Mucosa of gallbladder (tissue), 1 donor: Measurements from ENCODE around the gene TIGIT. TPM values are rescaled to one million over a fixed set of nuclear protein-coding genes. Genes with fewer than 3 reads are reported as not detected.

ENCODE experiments used
- DNase-seq: peaks from one replicate; pipeline ENCODE4 v3.0.0-alpha.2; 2020; ENCODE audit warnings: low spot score
- total RNA-seq: library from RNA; stranded (reverse); gene quantifications from one replicate; pipeline ENCODE4 v1.2.1, GENCODE V29; 2021
- donor health status: DM: no; HTN: no; CAD: no.

Gene TIGIT
- total RNA-seq, 1 donor from 2014 or later = 0.40 TPM

DNA sequence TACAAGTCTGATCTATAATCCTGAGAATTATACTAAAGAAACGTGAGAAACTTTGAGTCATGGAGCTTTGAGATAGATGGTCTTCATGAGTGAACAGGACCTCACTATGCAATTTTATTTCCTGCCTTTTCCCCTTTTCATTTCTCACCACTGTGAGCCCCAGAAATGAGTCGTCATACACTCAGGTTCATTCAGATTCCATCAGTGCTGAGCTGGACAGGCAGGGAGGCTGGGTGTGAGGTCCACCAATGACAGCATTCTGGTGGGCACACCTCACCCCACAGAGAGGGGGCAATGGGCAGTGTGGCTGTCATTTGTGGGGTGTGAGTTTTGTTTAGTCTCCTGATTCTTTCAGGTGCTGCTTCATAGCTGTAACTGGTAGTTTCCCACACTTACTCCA lies 16.9 kb downstream of the TIGIT start:
- no peak for DNase-seq

DNA sequence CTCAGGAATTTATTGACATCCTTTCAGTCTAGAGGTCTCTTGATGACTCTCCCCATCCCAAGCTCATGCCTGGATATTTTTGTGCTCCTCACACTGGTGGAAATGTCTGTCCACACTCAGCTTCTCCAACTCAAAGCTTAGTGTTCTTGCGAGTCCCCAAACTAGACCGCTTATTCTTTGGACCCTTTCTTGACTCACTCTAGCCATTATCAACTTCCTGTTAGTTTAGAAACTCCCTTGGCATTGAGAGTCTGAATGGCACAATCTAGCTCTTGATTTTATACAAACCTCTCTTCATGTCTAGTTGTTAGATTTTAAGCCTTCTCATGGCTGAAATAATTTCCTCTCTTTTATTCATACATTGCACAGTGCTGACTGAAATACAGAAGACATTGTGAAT lies 19.6 kb downstream of the TIGIT start:
- no peak for DNase-seq

DNA sequence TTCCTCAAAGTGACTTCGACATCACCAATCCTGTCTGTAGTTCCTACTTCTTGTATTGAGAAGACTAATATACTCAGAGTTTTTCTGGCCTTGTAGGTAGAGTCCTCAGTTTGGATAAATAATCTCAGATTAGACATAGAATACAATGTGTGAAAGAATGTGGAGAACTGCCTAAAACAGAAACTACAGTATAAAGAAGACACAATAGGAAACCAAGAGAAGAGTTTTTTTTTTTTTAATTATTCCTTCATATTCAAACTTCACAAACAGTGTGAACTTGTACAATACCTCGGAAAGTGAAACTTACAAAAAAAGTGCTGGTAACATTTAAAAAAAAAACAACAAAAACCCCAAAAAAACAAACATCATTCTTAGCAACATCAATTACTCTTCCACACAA lies 20.5 kb downstream of the TIGIT start:
- no peak for DNase-seq

DNA sequence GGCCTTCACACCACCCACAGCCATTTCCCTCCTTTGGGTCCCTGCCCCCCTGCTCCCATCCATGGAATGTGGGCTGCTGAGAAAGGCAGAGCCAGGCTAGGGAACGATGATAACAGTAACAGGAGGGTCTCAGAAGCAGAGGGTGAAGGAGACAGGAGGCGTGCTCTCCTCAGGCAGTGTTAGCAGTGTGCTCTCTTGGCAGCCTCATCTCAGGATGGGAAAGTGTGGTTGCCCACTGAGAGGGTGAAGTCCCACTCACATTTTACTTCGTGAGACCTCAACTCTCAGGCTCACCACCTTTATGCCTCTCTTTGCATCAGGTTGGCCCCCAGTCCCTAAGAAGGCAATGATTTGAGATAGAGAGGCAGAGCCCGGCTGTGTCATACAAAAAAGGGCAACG lies 24.5 kb downstream of the TIGIT start:
- no peak for DNase-seq

DNA sequence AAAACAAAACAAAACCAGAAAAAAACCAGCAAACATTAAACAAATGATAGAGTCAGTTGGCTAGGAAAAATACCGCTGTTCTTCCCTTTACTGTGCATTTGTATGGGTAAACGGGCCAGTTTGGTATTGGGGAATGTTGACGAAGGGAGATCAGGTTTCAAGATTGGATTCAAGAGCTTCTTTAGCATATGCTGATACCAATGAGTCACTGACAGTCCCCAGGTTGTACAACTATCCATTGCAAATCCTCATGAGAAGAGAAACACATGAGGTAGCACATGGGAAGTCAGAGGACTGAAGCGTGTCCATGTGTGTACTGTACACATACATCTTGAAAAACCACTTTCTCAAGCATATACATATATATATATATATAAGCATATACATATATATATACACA lies 25.6 kb downstream of the TIGIT start:
- no peak for DNase-seq

DNA sequence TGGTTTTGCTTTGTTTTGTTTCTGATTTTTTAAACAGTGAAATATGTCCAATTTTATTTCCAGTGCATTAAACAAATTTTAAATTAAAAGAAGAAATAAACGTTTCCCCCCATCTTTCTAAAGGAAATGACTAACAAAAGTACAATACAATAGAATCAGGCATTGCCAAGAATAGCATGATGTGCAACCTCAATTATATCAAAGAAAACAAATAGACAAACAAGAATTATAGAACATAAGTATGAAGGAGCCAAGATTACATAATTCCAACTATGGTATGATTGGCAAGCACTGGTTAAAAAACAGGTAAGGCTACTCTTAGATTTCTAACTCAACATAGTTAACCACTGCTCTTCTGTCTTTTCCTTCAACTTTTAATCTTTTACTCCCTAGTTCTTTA lies 26.4 kb downstream of the TIGIT start:
- DNase-seq = no peak

DNA sequence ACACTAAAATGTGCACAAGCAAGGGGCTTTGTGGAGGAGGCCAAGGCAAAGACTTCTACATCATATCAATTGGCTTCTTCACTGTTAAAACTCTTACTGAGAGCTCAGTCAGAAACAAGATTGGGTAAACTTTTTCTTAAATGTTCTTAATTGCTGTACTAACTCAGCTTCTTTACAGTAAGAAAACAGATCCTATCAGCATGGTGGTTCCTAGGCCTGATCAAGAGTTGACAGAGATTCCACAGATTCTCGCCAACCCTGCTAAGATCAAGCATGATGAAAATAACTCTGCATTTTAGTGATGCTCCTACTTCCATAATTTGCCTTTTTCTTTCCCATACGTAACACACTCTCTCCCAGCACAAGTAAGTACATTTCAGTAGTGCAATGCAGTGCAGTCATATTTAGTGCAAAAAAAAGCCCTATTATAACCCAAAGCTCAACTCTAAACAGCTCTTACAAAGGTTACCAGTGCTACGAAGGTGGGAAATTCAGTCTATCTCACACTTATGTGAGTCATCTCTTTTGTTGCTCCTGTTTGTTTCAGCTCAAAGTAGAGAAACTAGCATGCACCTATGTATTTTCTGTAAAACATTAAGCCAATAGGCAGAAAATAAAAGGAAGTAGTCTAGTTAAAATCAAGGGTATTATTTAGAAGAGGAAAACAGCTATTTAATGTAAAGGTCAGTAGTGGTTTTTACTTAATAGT lies 29.9 kb downstream of the TIGIT start:
- no peak for DNase-seq

DNA sequence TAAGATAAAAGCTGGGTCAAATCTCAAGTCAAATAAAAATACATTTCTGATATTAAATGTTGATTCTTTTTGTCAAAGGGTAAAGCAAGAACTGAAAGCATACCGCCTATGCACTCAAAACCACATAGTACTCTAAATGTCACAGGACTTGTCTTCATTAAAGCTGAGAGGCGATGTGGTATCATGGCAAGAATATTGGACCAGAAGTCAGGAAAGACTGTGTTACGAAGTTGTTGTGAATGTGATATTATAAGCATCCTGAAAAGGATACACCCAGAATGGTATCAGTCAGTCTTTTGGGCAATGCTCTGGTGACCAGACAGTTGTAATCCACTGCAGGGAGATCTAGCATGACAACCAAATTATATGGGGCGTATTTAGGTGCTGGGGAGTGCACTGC lies 33.8 kb downstream of the TIGIT start:
- DNase-seq = no peak

DNA sequence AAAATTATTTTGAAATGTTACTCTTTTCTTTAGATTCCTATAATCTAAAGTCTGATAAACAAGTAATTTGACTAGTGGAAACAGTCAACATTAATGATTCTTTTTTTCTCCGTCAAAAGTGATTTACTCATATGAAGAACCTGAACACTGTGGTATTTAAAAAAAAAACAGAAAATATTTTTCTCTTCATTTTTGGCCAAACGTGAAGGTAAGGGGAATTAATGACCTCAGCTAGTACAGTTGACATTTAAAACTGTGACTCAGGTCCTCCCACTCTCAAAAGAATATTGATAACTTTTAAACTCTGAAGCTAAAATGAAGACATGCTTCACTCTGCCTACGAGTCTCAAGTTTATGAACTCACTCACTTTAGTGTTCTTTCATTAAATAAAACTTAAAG lies 34.5 kb downstream of the TIGIT start:
- DNase-seq = no peak

DNA sequence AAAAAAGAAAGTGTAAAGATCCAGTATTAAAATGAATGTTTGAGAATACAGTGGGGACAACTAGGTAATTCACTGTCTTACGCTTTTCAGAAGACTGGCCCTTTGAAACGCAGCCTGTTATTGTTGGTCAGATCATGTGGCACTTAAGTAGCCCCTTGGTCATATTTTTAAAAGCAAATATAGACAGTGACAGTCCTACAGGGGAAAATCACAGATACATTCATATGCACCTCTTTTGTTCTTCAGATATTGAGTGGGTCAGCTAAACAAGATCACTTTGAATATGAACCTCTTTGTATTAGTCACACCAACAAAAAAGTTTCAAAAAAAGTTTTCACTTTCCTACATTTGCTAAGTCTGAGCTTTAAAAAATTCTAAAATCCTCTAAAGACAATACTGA lies 36.0 kb downstream of the TIGIT start:
- no peak for DNase-seq

DNA sequence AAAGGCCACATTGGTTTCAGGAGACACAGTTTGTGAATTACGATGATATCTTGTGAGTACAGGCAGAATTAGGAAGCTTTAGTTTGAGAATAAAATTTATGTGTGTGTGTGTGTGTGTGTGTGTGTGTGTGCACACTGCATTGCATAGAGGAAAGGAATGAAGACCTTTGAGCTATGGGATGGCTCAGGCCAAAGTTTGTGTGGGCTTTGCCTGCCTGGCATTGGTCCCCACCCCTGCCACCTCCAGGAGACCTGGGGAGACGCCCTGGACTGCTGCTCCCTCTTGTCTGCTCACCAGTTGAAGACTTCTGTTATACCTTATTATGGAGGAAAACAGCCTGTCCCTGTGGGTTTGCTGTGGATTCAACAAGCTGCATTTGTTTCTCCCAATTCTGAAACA lies 37.2 kb downstream of the TIGIT start:
- DNase-seq = no peak

DNA sequence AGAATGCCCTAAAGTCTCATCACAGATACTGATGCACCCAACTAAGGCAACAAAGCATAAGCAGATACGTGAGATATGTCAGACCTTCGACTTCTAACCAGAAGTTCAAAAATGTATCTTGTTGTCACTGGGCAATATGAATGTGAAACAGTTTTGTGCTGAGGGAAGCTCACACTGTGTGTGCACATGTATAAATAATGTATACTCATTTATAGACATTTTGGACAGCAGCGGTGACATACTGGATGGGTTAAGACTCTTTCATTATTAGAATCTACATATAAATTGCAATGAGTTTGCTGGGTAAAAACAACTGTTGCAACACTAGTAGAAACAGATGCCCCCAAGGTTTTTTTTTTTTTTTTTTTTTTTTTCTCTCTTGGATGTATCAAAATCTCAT lies 37.9 kb downstream of the TIGIT start:
- DNase-seq = no peak

DNA sequence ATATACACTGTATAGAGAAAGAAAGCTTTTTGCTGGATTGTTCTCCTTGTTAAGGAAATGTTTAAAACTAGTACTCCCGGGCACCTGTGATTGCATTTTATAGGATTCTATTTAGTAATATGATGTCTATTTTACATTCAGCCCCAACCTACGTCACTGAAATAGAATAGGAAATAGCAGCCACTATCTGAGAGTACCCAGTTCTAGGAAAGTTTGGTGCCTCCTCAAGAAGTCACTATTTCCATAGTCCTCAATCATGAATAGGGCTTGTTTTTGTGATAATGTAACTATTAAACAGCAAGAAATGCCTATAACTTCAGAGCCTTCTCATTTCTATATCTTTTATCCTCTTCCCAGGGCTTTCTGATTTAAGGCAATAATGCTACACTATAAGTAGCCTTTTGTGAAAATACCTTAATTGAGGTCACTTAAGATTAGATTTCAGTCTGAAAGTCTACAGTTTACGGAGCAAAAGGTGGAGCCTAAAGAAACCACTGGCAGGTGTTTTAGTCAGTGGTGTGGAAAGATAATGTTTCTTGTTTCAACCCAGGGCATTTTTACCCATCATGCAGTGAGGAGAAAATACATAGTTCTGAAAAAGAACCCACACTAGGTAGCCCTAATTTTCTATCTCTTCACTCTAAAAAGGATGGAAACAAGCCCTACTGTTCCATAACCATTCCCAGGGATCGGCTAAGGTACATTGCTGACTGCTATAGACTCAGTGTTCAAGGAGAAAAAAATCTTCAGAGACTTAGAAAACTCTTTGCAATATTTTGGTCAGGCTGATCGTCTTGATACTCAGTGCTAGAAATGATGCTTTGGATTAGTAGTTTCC lies 38.7 kb downstream of the TIGIT start:
- DNase-seq = no peak

DNA sequence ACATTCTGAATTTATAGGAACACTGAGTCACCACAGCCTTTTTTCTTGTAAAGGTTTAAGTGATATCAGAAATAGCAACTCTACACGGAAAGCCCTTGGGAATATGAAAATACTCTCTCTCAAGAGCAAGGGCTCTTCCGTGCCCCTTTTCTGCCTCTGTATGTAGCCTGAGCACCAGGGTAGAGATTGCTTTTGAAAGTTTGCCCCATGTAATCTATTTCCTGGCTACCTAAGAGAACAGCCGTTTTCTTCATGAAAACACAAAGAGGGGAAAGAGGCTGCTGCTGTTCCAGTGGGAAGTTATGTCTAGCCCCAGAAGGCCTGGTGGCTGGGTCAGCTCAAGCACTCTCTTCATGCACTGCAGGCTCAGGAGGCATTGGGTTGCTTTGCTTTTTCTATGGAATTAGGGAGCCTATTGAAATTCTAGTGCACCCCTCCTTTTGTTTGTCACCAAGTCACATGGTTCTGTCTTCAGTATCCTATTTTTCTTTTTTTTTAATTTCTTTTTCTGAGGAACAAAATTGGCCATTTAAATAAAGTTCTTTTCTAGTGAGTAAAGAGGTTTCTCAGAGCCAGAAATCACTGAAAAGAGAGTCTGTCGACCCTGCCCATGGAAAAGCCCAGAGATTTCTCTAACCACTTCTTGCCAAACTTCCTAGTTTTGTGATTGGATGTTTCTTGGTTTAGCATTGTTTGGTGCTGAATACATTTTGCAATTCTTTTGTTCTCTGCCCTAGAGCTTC lies 39.5 kb downstream of the TIGIT start:
- no peak for DNase-seq

DNA sequence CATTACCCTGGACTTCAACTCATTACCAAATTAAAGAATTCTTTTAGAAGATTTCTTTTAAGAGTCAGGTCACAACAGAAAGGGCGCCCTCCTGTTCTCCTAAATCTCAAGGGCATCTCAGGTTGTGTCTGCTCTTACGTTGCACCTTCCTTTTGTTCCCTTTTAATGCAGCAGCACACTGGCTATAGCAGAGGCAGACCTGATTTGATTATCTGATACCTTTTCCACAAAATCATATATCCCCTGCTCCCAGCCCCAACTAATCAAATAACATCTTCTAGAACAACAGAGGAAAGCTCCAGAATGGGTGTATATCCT lies 40.1 kb downstream of the TIGIT start:
- no peak for DNase-seq

DNA sequence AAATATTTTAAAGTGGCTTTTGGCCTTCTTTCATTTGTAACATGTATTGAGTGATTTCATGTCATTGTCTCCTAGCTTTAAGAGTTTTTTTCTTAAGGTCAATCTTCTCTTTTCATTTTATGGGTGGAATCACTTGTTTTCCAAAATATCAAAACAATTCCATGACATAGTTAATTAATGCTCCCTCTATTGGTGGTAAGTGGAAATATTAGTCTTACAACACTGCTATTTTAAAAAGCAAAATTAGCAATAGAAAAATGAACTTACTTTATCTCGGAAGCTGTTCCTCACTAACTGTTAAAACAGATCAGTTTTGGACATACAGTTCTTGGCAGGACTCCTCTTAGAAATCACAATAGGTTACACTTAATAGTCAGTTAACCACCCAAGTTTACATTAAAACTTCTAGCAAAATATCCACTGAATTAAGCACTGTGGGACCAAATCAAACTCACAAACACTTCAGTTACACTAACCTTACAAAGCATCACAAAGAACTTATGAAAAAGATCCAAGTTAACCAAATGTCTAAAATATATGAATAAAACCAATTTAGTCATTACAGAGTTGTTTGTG lies 42.4 kb downstream of the TIGIT start:
- DNase-seq = no peak

DNA sequence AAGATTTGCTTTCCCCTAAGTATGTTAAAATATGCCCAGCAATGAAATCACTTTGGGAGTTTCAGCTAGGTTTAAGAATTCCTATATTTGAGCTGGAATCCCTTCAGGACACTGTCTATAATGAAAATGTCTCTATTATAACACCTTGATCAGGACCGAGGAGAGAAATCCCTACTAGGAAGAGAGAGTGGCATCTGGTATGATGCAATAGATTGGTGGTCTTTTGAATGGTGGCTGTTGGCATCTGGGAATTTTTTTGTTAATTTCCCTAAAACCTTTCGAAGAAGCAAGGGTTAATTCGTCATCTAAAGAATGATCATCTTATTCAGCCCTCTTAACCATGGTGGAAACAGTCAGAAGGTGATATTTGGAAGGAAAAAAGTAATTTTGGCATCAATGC lies 43.0 kb downstream of the TIGIT start:
- no peak for DNase-seq

DNA sequence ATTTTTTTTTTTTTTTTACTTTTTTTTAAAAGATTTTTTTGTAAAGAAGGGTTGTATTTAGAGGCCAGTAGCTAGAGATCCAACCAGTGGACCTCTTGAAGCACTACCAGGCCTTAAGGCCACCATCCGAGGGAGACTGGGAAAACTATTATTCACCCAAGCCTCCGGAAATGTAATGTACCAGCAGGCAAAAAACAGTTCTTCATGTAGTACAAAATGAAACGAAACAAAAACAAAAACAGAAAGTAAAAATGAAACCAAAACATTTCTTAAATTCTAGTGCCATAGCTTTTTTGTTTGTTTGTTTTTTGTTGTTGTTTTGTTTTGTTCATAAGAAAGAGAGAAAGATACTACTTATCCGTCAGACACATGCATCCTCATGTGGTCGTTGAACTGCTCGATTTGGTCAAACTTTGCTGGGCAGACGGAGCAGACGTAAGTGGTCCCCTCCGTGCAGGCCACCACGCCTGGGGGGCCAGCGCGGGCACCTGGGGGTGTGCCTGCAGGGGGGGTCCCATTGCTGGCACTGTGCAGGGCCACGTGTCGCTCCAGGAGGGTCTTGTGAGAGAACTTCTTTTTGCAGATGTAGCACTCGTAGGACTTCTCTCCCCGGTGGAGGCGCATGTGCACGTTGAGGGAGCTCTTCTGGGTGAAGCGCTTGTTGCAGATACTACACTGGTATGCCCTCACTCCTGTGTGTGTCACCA lies 45.0 kb downstream of the TIGIT start:
- no peak for DNase-seq

DNA sequence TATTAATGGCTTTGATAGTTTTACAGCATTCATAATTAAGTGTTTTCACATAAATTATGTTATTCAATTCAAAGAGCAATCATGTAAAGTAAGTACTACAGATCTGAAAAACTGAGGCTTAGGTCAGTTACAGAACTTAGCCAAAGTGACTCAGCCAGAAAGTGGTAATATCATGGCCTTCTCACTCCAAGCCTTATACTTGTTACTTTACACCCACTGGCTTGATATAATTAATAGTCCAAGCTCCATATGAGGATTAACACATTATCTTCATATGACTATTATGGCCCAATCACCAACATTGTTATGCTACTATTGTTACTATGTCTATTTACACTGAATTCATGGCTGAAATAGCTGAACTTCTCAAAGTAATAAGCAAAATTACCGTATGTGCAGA lies 50.7 kb downstream of the TIGIT start:
- no peak for DNase-seq

DNA sequence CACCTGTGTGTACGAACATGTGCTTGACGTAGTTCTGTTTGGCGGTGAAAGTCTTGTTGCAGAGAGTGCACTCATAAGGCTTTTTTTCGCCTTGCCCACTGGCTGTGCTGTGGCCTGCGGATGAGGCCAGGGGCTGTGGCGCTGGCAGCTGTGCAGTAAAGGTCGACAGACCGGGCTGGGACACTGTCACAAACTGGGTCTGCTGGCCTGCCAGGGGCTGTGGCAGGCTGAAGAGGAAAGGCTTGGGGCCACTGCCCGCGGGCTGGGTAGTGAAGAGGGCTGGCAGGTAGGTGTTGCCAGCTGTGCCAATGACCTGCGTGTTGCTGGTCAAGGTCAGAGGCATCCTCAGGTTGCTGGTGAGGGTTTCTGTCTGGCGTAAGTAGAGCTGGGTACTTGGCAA lies 56.4 kb downstream of the TIGIT start:
- no peak for DNase-seq

DNA sequence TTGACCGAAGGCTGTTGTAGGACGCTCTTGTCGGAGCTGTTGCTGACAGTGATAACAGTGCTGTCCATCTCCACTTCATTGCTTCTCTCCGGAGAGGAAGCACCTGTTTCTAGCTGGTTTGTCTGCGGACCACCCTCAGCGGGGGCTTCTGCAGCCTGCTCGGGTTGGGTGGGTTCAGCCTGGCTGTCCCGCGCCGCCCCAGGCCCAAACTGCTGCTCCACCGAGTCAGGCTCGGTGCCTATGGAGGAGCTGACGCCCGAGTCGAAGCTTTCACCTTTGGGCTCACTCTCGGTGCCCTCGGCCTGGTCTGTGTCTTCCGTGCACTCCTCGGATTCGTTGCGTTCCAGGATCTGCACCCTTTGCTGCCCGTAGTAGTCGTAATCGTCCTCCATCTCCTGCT lies 56.9 kb downstream of the TIGIT start:
- DNase-seq = no peak
